Body of pancreas (tissue), 4 donors: ENCODE results near the gene LSP1.

Source experiments
- POLR2A ChIP-seq, 3 donors: fragments of 450-650 bp; IDR thresholded peaks; one replicate each; pipeline ENCODE4 v1.6.1; 2016; ENCODE audit warnings: antibody characterized with exemption in 3 of 3, mild to moderate bottlenecking in 2 of 3
- TF ChIP-seq, protein P1 (sequence below), 7 experiments: fragments of 450-650 bp in 4 of 7; fragments of 200-600 bp in 3 of 7; sonication (generic) in 3 of 7; IDR thresholded peaks; one replicate each; pipeline ENCODE4 v1.5.1; 2016 to 2019; ENCODE audit warnings: antibody characterized with exemption in 7 of 7

DNA sequence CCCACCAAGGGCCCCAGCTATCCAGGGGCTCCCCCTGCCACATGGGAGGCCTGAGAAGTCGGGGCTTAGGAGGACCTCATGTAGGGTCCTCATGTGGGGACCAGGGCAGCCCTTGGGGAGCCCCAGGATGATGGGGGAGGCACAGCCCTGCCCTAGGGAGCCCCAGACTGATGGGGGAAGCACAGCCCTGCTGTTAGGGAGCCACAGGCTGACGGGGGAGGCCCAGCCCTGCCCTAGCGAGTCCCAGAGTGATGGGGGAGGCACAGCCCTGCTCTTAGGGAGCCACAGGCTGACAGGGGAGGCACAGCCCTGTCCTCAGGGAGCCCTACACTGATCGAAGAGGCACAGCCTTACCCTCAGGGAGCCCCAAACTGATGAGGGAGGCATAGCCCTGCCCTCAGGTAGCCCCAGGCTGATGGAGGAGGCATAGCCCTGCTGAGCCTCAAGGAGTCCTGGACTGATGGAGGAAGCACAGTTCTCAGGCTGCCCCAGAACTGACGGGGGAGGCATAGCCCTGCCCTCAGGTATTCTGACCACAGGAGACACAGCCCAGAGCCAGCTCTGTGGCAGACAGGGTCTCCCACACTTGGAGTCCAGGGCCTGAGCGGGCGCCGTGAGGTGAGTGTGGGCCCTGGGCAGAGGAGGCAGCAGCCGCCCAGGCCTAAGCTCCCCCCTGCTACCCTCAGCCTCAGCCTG lies 28.0 kb downstream of the LSP1 start:
- TF ChIP-seq, protein P1, sequence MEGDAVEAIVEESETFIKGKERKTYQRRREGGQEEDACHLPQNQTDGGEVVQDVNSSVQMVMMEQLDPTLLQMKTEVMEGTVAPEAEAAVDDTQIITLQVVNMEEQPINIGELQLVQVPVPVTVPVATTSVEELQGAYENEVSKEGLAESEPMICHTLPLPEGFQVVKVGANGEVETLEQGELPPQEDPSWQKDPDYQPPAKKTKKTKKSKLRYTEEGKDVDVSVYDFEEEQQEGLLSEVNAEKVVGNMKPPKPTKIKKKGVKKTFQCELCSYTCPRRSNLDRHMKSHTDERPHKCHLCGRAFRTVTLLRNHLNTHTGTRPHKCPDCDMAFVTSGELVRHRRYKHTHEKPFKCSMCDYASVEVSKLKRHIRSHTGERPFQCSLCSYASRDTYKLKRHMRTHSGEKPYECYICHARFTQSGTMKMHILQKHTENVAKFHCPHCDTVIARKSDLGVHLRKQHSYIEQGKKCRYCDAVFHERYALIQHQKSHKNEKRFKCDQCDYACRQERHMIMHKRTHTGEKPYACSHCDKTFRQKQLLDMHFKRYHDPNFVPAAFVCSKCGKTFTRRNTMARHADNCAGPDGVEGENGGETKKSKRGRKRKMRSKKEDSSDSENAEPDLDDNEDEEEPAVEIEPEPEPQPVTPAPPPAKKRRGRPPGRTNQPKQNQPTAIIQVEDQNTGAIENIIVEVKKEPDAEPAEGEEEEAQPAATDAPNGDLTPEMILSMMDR (IDR thresholded peaks at IDR 0.05) = no peak
- TF ChIP-seq POLR2A (IDR thresholded peaks at IDR 0.05) = no peak
